ENCODE results near the gene WNT4.

DNA sequence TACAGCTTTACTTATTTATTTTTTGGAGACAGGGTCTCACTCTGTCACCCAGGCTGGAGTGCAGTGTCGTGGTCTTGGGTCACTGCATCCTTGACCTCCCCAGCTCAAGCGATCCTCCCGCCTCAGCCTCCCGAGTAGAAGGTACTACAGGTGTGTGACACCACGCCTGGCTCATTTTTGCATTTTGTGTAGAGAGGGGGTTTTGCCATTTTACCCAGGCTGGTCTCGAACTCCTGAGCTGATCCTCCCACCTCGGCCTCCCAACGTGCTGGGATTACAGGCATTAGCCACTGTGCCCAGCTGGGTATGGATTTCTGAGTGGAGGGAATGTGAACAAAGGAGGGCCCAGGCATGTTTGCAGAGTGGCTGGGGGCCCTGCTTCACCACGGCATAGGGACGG is 44.1 kb downstream of the WNT4 start:
- TF ChIP-seq, protein P1, sequence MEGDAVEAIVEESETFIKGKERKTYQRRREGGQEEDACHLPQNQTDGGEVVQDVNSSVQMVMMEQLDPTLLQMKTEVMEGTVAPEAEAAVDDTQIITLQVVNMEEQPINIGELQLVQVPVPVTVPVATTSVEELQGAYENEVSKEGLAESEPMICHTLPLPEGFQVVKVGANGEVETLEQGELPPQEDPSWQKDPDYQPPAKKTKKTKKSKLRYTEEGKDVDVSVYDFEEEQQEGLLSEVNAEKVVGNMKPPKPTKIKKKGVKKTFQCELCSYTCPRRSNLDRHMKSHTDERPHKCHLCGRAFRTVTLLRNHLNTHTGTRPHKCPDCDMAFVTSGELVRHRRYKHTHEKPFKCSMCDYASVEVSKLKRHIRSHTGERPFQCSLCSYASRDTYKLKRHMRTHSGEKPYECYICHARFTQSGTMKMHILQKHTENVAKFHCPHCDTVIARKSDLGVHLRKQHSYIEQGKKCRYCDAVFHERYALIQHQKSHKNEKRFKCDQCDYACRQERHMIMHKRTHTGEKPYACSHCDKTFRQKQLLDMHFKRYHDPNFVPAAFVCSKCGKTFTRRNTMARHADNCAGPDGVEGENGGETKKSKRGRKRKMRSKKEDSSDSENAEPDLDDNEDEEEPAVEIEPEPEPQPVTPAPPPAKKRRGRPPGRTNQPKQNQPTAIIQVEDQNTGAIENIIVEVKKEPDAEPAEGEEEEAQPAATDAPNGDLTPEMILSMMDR (IDR thresholded peaks at IDR 0.05) = no peak
- TF ChIP-seq EP300 (IDR thresholded peaks at IDR 0.05) (no peak), RCOR1 (IDR thresholded peaks at IDR 0.05; ENCODE audit: low read depth, low read length) (no peak), EHMT2 (IDR thresholded peaks at IDR 0.05; ENCODE audit: low read depth) (no peak), HDAC2 (IDR thresholded peaks at IDR 0.05) (no peak), MAZ (IDR thresholded peaks at IDR 0.05; ENCODE audit: borderline replicate concordance, low read depth, low read length) (no peak), CHD4 (IDR thresholded peaks at IDR 0.05; ENCODE audit: borderline replicate concordance) (no peak)
- TF ChIP-seq, protein P2, sequence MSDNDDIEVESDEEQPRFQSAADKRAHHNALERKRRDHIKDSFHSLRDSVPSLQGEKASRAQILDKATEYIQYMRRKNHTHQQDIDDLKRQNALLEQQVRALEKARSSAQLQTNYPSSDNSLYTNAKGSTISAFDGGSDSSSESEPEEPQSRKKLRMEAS (IDR thresholded peaks at IDR 0.05) = no peak

All from A549 (cell line).